Pancreas (tissue), 10 donors: ENCODE measurements around the gene BARX1. TPM values are rescaled to one million over a fixed set of nuclear protein-coding genes. Genes with fewer than 3 reads are reported as not detected.

Source experiments
- ATAC-seq, 4 donors: fragments of 200-7000 bp; cut with Tn5 transposase; one replicate each; pipeline versions ENCODE4 v1.8.0 to v1.9.1; 2020; ENCODE audit warnings: mild to moderate bottlenecking in 4 of 4, moderate library complexity in 4 of 4
- DNase-seq, 6 donors: peaks; one replicate each; pipeline ENCODE4 v3.0.0-alpha.2; 2020
- FAIRE-seq: peaks from 2 replicates; lab custom pipeline; 2012; peaks lifted over from hg19 to GRCh38; lab: Jason Lieb, UNC
- H3K27ac ChIP-seq, 4 donors: fragments of 200-600 bp; sonication (generic); 1 replicate in 3 of 4; 2 replicates in 1 of 4; pipeline versions ENCODE4 v1.5.0 to v1.8.0; 2020
- H3K27me3 ChIP-seq, 4 donors: fragments of 200-600 bp; one replicate each; pipeline ENCODE4 v1.8.0; 2021
- H3K36me3 ChIP-seq, 3 donors: fragments of 200-600 bp; sonication (generic) in 1 of 3; one replicate each; pipeline versions ENCODE4 v1.5.0 to v1.8.0; 2020 to 2021
- H3K4me1 ChIP-seq, 3 donors: fragments of 200-600 bp; one replicate each; pipeline ENCODE4 v1.8.0; 2021
- H3K4me3 ChIP-seq, 4 donors: fragments of 200-600 bp; sonication (generic) in 2 of 4; one replicate each; pipeline versions ENCODE4 v1.5.0 to v1.8.0; 2020 to 2021
- H3K9me3 ChIP-seq, 4 donors: fragments of 200-600 bp; one replicate each; pipeline ENCODE4 v1.8.0; 2021
- WGBS, 2 donors: extraction: QIAGEN DNeasy Blood & Tissue Kit; methylation state at CpG; one replicate each; pipeline ENCODE4 v1.1.7; 2013; 5-methylcytosine and 5-hydroxymethylcytosine counted together
- intact Hi-C, 3 donors: fragments of 100-400 bp; cut with DNase I; formaldehyde crosslinking; loops; one replicate each; pipeline versions ENCODE4 v1.11.1 to v1.14.2; 2022
- polyA plus RNA-seq, 2 donors: library from polyadenylated mRNA; stranded (reverse); fragments of 200-250 nt; gene quantifications; one replicate each; pipeline ENCODE4 v1.2.3, GENCODE V29; 2013
- total RNA-seq, 6 donors: library from RNA; stranded (reverse); fragmentation: NEBNext Ultra II Directional in 4 of 6; extraction: Animal tissue kit (Norgen Biotek cat#: 25700) in 4 of 6; gene quantifications; one replicate each; pipeline versions ENCODE4 v1.2.1 to v1.2.4, GENCODE V29; 2021 to 2023
- TF ChIP-seq, protein P1 (sequence below), 4 donors: fragments of 200-600 bp; sonication (generic) in 3 of 4; IDR thresholded peaks; one replicate each; pipeline versions ENCODE4 v1.5.0 to v1.8.0; 2021; ENCODE audit warnings: antibody characterized with exemption in 4 of 4
- donor health status: healthy with polysubstance abuse.
- donor health status: DM: no; HTN: no; CAD: no; lungs with moderate emphysema.
- donor health status: DM: no; HTN: no; CAD: no.
- donor health status: control.
- donor health status: control.
- donor health status: Bipolar disorder and iron deficiency.
- donor health status: DM: yes; HTN: yes; CAD: no.
- donor health status: DM: no; HTN: no; CAD: no.
- donor health status: DM: no; HTN: no; CAD: no.
- donor health status: DM: yes; HTN: yes; CAD: no.

The BARX1 gene, protein sequence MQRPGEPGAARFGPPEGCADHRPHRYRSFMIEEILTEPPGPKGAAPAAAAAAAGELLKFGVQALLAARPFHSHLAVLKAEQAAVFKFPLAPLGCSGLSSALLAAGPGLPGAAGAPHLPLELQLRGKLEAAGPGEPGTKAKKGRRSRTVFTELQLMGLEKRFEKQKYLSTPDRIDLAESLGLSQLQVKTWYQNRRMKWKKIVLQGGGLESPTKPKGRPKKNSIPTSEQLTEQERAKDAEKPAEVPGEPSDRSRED
- 1 to 10 TPM in 1 of 6 donors, under 1 TPM in 2, not detected in 3; 0.19 to 1.1 (median 0.35) TPM for total RNA-seq
- 1 to 10 TPM; 1.2 to 3.7 TPM for polyA plus RNA-seq

- WGBS, 2 donors = 2% methylated on average over 48 to 102 of the region's 102 CpGs
- intact Hi-C loops = loop anchor here in 1 of 3 donors (10.0 kb wide), 1 partner anchor 271 kb away; no protein-coding TSS in a partner anchor
- ATAC-seq (no peak), FAIRE-seq (no peak), DNase-seq (no peak)
- peak within 1 kb of the TSS in 2 of 4 donors; percentile 18 to 27 for H3K4me3 ChIP-seq
- TF ChIP-seq, protein P1, sequence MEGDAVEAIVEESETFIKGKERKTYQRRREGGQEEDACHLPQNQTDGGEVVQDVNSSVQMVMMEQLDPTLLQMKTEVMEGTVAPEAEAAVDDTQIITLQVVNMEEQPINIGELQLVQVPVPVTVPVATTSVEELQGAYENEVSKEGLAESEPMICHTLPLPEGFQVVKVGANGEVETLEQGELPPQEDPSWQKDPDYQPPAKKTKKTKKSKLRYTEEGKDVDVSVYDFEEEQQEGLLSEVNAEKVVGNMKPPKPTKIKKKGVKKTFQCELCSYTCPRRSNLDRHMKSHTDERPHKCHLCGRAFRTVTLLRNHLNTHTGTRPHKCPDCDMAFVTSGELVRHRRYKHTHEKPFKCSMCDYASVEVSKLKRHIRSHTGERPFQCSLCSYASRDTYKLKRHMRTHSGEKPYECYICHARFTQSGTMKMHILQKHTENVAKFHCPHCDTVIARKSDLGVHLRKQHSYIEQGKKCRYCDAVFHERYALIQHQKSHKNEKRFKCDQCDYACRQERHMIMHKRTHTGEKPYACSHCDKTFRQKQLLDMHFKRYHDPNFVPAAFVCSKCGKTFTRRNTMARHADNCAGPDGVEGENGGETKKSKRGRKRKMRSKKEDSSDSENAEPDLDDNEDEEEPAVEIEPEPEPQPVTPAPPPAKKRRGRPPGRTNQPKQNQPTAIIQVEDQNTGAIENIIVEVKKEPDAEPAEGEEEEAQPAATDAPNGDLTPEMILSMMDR (IDR thresholded peaks at IDR 0.05) = no peak
- H3K36me3 ChIP-seq = no peaks in the 10 kb centered on the region
- H3K9me3 ChIP-seq = no peaks in the 10 kb centered on the region
- H3K27me3 ChIP-seq = peaks cover 3 to 70% (median 30%) of the 10 kb centered on the region in 4 donors
- peaks cover 0 to 26% (median 10%) of the 10 kb centered on the region in 3 donors for H3K4me1 ChIP-seq
- H3K27ac ChIP-seq = no peak within 1 kb of the TSS
Measured at GRCh38 chr9:93955111-93955980, at the start of gene BARX1. TSS of gene BARX1 (minus strand) at chr9:93955355. CDS start at chr9:93955146, 209 bp downstream.

DNA sequence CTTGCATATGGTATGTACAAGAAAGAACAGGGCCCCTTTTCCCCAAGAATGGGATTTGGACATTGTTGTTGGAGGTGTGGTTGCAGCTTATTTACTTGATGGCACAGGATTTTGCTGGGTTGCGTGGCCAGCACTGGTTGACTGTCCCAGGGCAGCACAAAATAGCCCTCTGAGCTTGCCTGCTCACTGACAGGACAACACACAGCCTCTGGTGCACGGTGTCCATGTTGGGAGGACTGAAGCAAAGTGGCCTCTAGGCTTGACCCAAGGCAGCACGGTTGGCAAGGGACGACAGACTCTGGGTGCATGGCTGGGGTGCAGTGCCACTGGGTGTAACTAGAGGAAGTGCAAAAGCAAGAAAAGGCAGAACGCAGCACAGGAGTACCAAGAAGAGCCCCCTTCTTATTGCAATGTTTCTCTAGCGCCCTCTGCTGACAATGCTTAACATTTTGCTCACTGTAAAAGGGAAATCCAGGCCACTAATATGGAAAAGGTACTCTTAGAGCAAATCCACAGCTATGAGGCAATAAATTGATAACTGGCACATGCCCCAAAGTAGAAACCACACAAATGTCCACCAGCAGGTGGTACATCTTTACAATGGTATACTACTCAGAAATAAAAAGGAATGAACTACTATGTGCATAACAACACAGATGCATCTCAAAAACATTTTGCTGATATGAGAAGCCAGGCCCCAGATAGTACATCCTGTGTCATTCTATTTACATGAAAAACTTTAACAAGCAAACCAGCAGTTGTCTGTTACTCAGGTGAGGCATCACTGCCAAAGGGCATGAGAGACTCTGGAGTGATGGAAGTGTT lies 47.4 kb upstream of the BARX1 start:
- Histone ChIP-seq H3K4me1 (no peaks in the 10 kb centered on the region), H3K4me3 (no peak overlapping the region), H3K36me3 (no peaks in the 10 kb centered on the region), H3K27me3 (no peaks in the 10 kb centered on the region), H3K27ac (no peak overlapping the region), H3K9me3 (no peaks in the 10 kb centered on the region)
- FAIRE-seq = no peak
- peak in 1 of 6 donors; percentile 30 for DNase-seq
- intact Hi-C loops = no loop called here
- TF ChIP-seq, protein P1 (IDR thresholded peaks at IDR 0.05) = peak in 3 of 4 donors; percentile 33 to 41 (median 33)
- 35 to 40% methylated on average over 6 of the region's 6 CpGs for WGBS, 2 donors
- peak in 3 of 4 donors; percentile 44 to 74 (median 52) for ATAC-seq

DNA sequence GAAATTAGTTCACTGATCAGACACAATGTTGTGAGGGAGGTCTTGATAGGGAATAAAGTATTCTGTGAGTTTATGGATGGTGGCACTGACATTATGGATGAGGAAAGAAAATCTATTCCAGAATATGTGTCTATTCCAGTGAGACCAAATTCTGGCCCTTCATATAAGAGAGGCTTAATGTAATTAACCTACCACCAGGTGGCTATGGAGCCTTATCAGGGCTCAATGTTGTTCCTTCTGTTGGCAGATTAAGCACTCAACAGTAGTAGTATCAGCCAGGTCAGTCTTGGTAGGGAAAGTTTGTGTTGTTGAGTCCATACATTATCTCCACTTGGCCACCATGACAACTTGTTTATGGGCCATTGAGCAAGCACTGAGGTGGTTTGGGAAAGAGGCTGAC lies 41.7 kb upstream of the BARX1 start:
- ATAC-seq (no peak), FAIRE-seq (no peak), DNase-seq (no peak)
- TF ChIP-seq, protein P1 (IDR thresholded peaks at IDR 0.05) = no peak
- intact Hi-C loops = no loop called here
- Histone ChIP-seq H3K27me3 (no peaks in the 10 kb centered on the region), H3K4me3 (no peak overlapping the region), H3K27ac (no peak overlapping the region), H3K9me3 (no peaks in the 10 kb centered on the region), H3K36me3 (no peaks in the 10 kb centered on the region), H3K4me1 (peaks cover 0 to 7% (median 0%) of the 10 kb centered on the region in 3 donors)

DNA sequence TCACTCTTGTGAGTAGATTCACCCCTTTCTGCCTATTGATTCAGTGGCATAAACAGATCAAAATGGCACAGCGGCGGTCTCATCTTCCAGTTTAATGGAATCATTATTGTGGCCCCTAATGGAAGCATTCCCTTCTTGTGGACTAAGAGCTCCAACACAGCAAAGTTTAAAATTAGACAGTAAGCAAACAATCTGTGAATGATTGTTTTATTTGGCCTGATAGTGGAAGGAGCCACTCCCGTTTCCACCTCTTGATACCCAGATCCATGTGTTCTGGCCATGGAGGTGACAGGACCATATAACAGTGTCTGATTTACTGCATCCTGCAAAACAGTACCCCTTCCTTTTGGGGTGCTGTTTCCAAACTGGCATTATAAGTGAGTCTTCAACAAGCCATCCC lies 41.2 kb upstream of the BARX1 start:
- no peak overlapping the region for H3K27ac ChIP-seq
- no peaks in the 10 kb centered on the region for H3K27me3 ChIP-seq
- TF ChIP-seq, protein P1 (IDR thresholded peaks at IDR 0.05) = no peak
- H3K9me3 ChIP-seq = no peaks in the 10 kb centered on the region
- DNase-seq (no peak), FAIRE-seq (no peak), ATAC-seq (peak in 3 of 4 donors; percentile 32 to 81 (median 78))
- peaks cover 0 to 7% (median 0%) of the 10 kb centered on the region in 3 donors for H3K4me1 ChIP-seq
- intact Hi-C loops = no loop called here
- H3K36me3 ChIP-seq = no peaks in the 10 kb centered on the region
- no peak overlapping the region for H3K4me3 ChIP-seq
- WGBS, 2 donors = 59 to 63% methylated on average over 3 of the region's 3 CpGs
